ENCODE results near the gene DSTYK. TPM values are rescaled to one million over a fixed set of nuclear protein-coding genes. Genes with fewer than 3 reads are reported as not detected.
"Not testable (repeated sequence)": the region's sequence is repeated elsewhere in the genome, so short reads cannot be mapped to it uniquely, and the experiment has no call there.

Gene DSTYK
- total RNA-seq, 1 donor from 2014 or later, result 13.0 TPM

- no peak for TF ChIP-seq EZH2phosphoT487 (IDR thresholded peaks at IDR 0.05)
- no peak for TF ChIP-seq EZH2 (IDR thresholded peaks at IDR 0.05)
- TF ChIP-seq, protein P1, sequence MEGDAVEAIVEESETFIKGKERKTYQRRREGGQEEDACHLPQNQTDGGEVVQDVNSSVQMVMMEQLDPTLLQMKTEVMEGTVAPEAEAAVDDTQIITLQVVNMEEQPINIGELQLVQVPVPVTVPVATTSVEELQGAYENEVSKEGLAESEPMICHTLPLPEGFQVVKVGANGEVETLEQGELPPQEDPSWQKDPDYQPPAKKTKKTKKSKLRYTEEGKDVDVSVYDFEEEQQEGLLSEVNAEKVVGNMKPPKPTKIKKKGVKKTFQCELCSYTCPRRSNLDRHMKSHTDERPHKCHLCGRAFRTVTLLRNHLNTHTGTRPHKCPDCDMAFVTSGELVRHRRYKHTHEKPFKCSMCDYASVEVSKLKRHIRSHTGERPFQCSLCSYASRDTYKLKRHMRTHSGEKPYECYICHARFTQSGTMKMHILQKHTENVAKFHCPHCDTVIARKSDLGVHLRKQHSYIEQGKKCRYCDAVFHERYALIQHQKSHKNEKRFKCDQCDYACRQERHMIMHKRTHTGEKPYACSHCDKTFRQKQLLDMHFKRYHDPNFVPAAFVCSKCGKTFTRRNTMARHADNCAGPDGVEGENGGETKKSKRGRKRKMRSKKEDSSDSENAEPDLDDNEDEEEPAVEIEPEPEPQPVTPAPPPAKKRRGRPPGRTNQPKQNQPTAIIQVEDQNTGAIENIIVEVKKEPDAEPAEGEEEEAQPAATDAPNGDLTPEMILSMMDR (IDR thresholded peaks at IDR 0.05), result no peak
- H3K79me2 ChIP-seq (ENCODE audit: low read depth), result no peaks in the 10 kb centered on the region
- H3K27me3 Mint-ChIP-seq (ENCODE audit: insufficient read depth, low read depth), result no peaks in the 10 kb centered on the region
- H2AFZ ChIP-seq (replicated peaks), result no peak overlapping the region
- no peak overlapping the region for H3K9ac ChIP-seq
- peaks cover 10% of the 10 kb centered on the region for H3K4me1 Mint-ChIP-seq
- no peak overlapping the region for H3K27ac Mint-ChIP-seq
- no peaks in the 10 kb centered on the region for H3K36me3 ChIP-seq
- no peaks in the 10 kb centered on the region for H3F3A ChIP-seq (ENCODE audit: low read depth)
- H4K20me1 ChIP-seq (ENCODE audit: low read depth), result no peaks in the 10 kb centered on the region
- H3K4me2 ChIP-seq, result no peak overlapping the region
- no peaks in the 10 kb centered on the region for H3K9me3 ChIP-seq (ENCODE audit: low read depth)
- DNase-seq (ENCODE audit: low spot score), result no peak
- no peak overlapping the region for H3K4me3 Mint-ChIP-seq
- no peaks in the 10 kb centered on the region for H3K9me3 Mint-ChIP-seq
- H3K4me3 ChIP-seq, result no peak overlapping the region
- no peaks in the 10 kb centered on the region for H3K27me3 ChIP-seq
- peaks cover 4% of the 10 kb centered on the region for H3K36me3 Mint-ChIP-seq
- no peaks in the 10 kb centered on the region for H3K4me1 ChIP-seq
- H3K27ac ChIP-seq, result no peak overlapping the region
Observed at GRCh38 chr1:205236951-205237475, 25.5 kb upstream of the DSTYK start.

DNA sequence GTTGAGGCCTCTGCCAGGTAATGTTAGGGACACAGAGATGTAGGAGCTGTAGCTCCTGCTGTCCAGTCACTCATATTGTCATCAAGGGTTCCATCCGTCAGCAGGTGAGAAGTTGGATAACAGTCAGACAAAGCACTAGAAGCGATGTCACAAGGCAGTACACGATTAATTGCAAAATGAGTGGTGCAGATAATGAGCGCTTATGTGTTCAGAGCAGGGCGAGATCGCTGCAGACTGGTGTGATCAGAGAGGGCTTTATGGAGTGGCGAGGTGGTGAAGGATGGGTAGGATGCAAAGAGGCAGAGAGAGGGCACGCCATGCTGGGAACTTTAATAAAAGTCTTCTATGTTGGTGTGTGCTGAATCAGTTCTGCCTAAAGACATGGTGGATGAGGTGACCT, 25.0 kb upstream of the DSTYK start:
- H2AFZ ChIP-seq (replicated peaks), result no peak overlapping the region
- H3K27ac ChIP-seq, result no peak overlapping the region
- no peak for DNase-seq (ENCODE audit: low spot score)
- H4K20me1 ChIP-seq (ENCODE audit: low read depth), result no peaks in the 10 kb centered on the region
- H3K4me2 ChIP-seq, result no peak overlapping the region
- H3K4me1 Mint-ChIP-seq, result peaks cover 12% of the 10 kb centered on the region
- no peaks in the 10 kb centered on the region for H3F3A ChIP-seq (ENCODE audit: low read depth)
- H3K4me3 ChIP-seq, result no peak overlapping the region
- H3K36me3 Mint-ChIP-seq, result peaks cover 4% of the 10 kb centered on the region
- no peaks in the 10 kb centered on the region for H3K9me3 ChIP-seq (ENCODE audit: low read depth)
- TF ChIP-seq, protein P1 (IDR thresholded peaks at IDR 0.05), result no peak
- TF ChIP-seq EZH2 (IDR thresholded peaks at IDR 0.05), result no peak
- TF ChIP-seq EZH2phosphoT487 (IDR thresholded peaks at IDR 0.05), result no peak
- H3K36me3 ChIP-seq, result no peaks in the 10 kb centered on the region
- H3K27me3 Mint-ChIP-seq (ENCODE audit: insufficient read depth, low read depth), result no peaks in the 10 kb centered on the region
- H3K4me1 ChIP-seq, result no peaks in the 10 kb centered on the region
- H3K9ac ChIP-seq, result no peak overlapping the region
- no peaks in the 10 kb centered on the region for H3K79me2 ChIP-seq (ENCODE audit: low read depth)
- no peak overlapping the region for H3K4me3 Mint-ChIP-seq
- H3K27me3 ChIP-seq, result no peaks in the 10 kb centered on the region
- H3K9me3 Mint-ChIP-seq, result no peaks in the 10 kb centered on the region
- no peak overlapping the region for H3K27ac Mint-ChIP-seq

- H3K27me3 ChIP-seq, result no peaks in the 10 kb centered on the region
- no peak overlapping the region for H3K4me3 ChIP-seq
- no peak overlapping the region for H2AFZ ChIP-seq (replicated peaks)
- no peak for TF ChIP-seq EZH2phosphoT487 (IDR thresholded peaks at IDR 0.05)
- TF ChIP-seq, protein P1 (IDR thresholded peaks at IDR 0.05), result no peak
- no peak for TF ChIP-seq EZH2 (IDR thresholded peaks at IDR 0.05)
- no peaks in the 10 kb centered on the region for H3F3A ChIP-seq (ENCODE audit: low read depth)
- no peak for DNase-seq (ENCODE audit: low spot score)
- H3K4me1 Mint-ChIP-seq, result peaks cover 12% of the 10 kb centered on the region
- no peaks in the 10 kb centered on the region for H3K9me3 ChIP-seq (ENCODE audit: low read depth)
- H3K9ac ChIP-seq, result no peak overlapping the region
- H3K36me3 ChIP-seq, result no peaks in the 10 kb centered on the region
- no peak overlapping the region for H3K4me2 ChIP-seq
- H3K9me3 Mint-ChIP-seq, result no peaks in the 10 kb centered on the region
- no peaks in the 10 kb centered on the region for H3K4me1 ChIP-seq
- H3K36me3 Mint-ChIP-seq, result peaks cover 4% of the 10 kb centered on the region
- no peak overlapping the region for H3K27ac Mint-ChIP-seq
- no peaks in the 10 kb centered on the region for H4K20me1 ChIP-seq (ENCODE audit: low read depth)
- H3K27ac ChIP-seq, result no peak overlapping the region
- H3K4me3 Mint-ChIP-seq, result no peak overlapping the region
- H3K27me3 Mint-ChIP-seq (ENCODE audit: insufficient read depth, low read depth), result no peaks in the 10 kb centered on the region
- H3K79me2 ChIP-seq (ENCODE audit: low read depth), result peaks cover 5% of the 10 kb centered on the region
Observed at GRCh38 chr1:205235951-205236350, 24.4 kb upstream of the DSTYK start.

GRCh38 chr1:205233986-205234385, 22.5 kb upstream of the DSTYK start:
- not testable (repeated sequence) for H3F3A ChIP-seq (ENCODE audit: low read depth); H3K4me3 Mint-ChIP-seq; H2AFZ ChIP-seq (replicated peaks); H3K36me3 Mint-ChIP-seq; H3K9me3 Mint-ChIP-seq; H3K27ac ChIP-seq; H3K27ac Mint-ChIP-seq; H3K9me3 ChIP-seq (ENCODE audit: low read depth); H3K4me1 ChIP-seq; H3K4me2 ChIP-seq; H3K27me3 Mint-ChIP-seq (ENCODE audit: insufficient read depth, low read depth); H3K4me3 ChIP-seq; H3K79me2 ChIP-seq (ENCODE audit: low read depth); H3K27me3 ChIP-seq; DNase-seq (ENCODE audit: low spot score); H3K9ac ChIP-seq; H3K36me3 ChIP-seq
- peaks cover 12% of the 10 kb centered on the region for H4K20me1 ChIP-seq (ENCODE audit: low read depth)
- H3K4me1 Mint-ChIP-seq, result peaks cover 26% of the 10 kb centered on the region

All from neural progenitor cell (in vitro differentiated cells).